GM12864 (cell line): ENCODE measurements around the gene DOK5.

Source experiments
- DNase-seq: peaks from one replicate; pipeline ENCODE4 v3.0.0-alpha.2; 2011; ENCODE audit warnings: low read depth
- H3K4me3 ChIP-seq: 2 replicates; pipeline ENCODE4 v1.5.1; 2011; ENCODE audit warnings: mild to moderate bottlenecking, low read depth, low read length, control low read depth
- CTCF ChIP-seq: IDR thresholded peaks from 2 replicates; pipeline ENCODE4 v1.5.1; 2011; ENCODE audit warnings: low read depth, mild to moderate bottlenecking, moderate library complexity, low read length, control low read depth, inconsistent platforms; ENCODE audit errors: missing control alignments

Gene DOK5

GRCh38 chr20:54524849-54525248 lies 49.5 kb downstream of the DOK5 start:
- TF ChIP-seq CTCF, result no peak
- no peak overlapping the region for H3K4me3 ChIP-seq
- no peak for DNase-seq

GRCh38 chr20:54525916-54526590 lies 50.7 kb downstream of the DOK5 start:
- DNase-seq, result no peak
- TF ChIP-seq CTCF, result no peak
- H3K4me3 ChIP-seq, result no peak overlapping the region

GRCh38 chr20:54526801-54527200 lies 51.4 kb downstream of the DOK5 start:
- no peak overlapping the region for H3K4me3 ChIP-seq
- no peak for DNase-seq
- TF ChIP-seq CTCF, result no peak

- no peak overlapping the region for H3K4me3 ChIP-seq
- no peak for TF ChIP-seq CTCF
- no peak for DNase-seq
Measured at GRCh38 chr20:54532573-54532972, 57.2 kb downstream of the DOK5 start.

GRCh38 chr20:54534101-54534500 lies 58.7 kb downstream of the DOK5 start:
- no peak overlapping the region for H3K4me3 ChIP-seq
- TF ChIP-seq CTCF, result no peak
- DNase-seq, result no peak

- TF ChIP-seq CTCF, result no peak
- DNase-seq, result no peak
Measured at GRCh38 chr20:54535033-54535432, 59.6 kb downstream of the DOK5 start.

GRCh38 chr20:54535746-54536145 lies 60.4 kb downstream of the DOK5 start:
- no peak for TF ChIP-seq CTCF

More at GRCh38 chr20:54535033-54535432, 59.6 kb downstream of the DOK5 start:
- no peak overlapping the region for H3K4me3 ChIP-seq

More at GRCh38 chr20:54535746-54536145, 60.4 kb downstream of the DOK5 start:
- H3K4me3 ChIP-seq, result no peak overlapping the region
- no peak for DNase-seq
